HEK293 (cell line): ENCODE results near the gene DUSP22.

Source experiments
- CTCF ChIP-seq: fragments of 450-650 bp; formaldehyde crosslinking; IDR thresholded peaks from 2 replicates; pipeline ENCODE4 v1.5.1; 2016; ENCODE audit warnings: missing biosample characterization, missing genetic modification characterization
- REST ChIP-seq: fragments of 450-650 bp; formaldehyde crosslinking; IDR thresholded peaks from 2 replicates; pipeline ENCODE4 v1.5.1; 2016; ENCODE audit warnings: missing biosample characterization, missing genetic modification characterization
- ZNF24 ChIP-seq: fragments of 450-650 bp; formaldehyde crosslinking; IDR thresholded peaks from 2 replicates; pipeline ENCODE4 v1.5.1; 2016; ENCODE audit warnings: missing biosample characterization, missing genetic modification characterization
- ZNF324 ChIP-seq: fragments of 450-650 bp; formaldehyde crosslinking; IDR thresholded peaks from 2 replicates; pipeline ENCODE4 v1.5.1; 2016; ENCODE audit warnings: missing biosample characterization, missing genetic modification characterization
- ZNF677 ChIP-seq: fragments of 450-650 bp; IDR thresholded peaks from 2 replicates; pipeline ENCODE4 v1.5.0; 2018; ENCODE audit warnings: missing biosample characterization, mild to moderate bottlenecking, missing genetic modification characterization, moderate library complexity

GRCh38 chr6:380234-381218 is 88.2 kb downstream of the DUSP22 start:
- no peak for TF ChIP-seq ZNF24 (tag by site-specific recombination)
- TF ChIP-seq CTCF, result no peak
- TF ChIP-seq REST, result no peak
- no peak for TF ChIP-seq ZNF324
- TF ChIP-seq ZNF677 (tag by site-specific recombination), result no peak
